ENCODE results near the gene SLC38A9. TPM values are rescaled to one million over a fixed set of nuclear protein-coding genes. Genes with fewer than 3 reads are reported as not detected.
"Not testable (repeated sequence)": the region's sequence is repeated elsewhere in the genome, so short reads cannot be mapped to it uniquely, and the experiment has no call there.

Gene SLC38A9
- total RNA-seq, 1 donor from 2014 or later: 15.0 TPM

DNA sequence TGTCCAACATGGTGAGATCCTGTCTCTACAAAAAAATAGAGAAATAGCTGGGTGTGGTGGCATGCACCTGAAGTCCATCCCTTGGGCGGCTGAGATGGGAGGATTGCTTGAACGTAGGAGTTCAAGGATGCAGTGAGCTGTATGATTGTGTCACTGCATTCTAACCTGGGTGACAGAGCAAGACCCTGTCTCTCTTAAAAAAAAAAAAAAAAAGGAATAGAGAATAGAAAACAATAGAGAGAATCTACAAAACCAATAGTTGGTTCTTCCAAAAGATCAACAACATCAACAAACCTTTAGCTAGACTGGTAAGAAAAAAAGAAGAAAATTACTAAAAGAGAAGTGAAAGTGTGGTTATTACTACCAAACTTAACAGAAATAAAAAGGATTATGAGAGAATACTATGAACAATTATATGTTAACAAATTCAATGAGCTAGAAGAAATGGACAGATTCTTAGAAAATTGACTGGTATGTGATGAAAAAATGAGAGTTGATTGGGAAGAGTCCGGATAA lies 8.1 kb upstream of the SLC38A9 start:
- DNase-seq (ENCODE audit: low read depth): no peak
- TF ChIP-seq, protein P1, sequence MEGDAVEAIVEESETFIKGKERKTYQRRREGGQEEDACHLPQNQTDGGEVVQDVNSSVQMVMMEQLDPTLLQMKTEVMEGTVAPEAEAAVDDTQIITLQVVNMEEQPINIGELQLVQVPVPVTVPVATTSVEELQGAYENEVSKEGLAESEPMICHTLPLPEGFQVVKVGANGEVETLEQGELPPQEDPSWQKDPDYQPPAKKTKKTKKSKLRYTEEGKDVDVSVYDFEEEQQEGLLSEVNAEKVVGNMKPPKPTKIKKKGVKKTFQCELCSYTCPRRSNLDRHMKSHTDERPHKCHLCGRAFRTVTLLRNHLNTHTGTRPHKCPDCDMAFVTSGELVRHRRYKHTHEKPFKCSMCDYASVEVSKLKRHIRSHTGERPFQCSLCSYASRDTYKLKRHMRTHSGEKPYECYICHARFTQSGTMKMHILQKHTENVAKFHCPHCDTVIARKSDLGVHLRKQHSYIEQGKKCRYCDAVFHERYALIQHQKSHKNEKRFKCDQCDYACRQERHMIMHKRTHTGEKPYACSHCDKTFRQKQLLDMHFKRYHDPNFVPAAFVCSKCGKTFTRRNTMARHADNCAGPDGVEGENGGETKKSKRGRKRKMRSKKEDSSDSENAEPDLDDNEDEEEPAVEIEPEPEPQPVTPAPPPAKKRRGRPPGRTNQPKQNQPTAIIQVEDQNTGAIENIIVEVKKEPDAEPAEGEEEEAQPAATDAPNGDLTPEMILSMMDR (conservative IDR thresholded peaks at IDR 0.05; ENCODE audit: low read depth, low read length): no peak
- H3K4me3 ChIP-seq (ENCODE audit: low read depth, low read length): no peak overlapping the region

- DNase-seq (ENCODE audit: low read depth); H3K4me3 ChIP-seq (ENCODE audit: low read depth, low read length): not testable (repeated sequence)
These were observed 6.9 kb upstream of the SLC38A9 start for GRCh38 chr5:55719026-55719425.

- TF ChIP-seq, protein P1 (conservative IDR thresholded peaks at IDR 0.05; ENCODE audit: low read depth, low read length): no peak
- H3K4me3 ChIP-seq (ENCODE audit: low read depth, low read length): no peak overlapping the region
- no peak for DNase-seq (ENCODE audit: low read depth)
These were observed 3.5 kb upstream of the SLC38A9 start for GRCh38 chr5:55715519-55716078.

DNA sequence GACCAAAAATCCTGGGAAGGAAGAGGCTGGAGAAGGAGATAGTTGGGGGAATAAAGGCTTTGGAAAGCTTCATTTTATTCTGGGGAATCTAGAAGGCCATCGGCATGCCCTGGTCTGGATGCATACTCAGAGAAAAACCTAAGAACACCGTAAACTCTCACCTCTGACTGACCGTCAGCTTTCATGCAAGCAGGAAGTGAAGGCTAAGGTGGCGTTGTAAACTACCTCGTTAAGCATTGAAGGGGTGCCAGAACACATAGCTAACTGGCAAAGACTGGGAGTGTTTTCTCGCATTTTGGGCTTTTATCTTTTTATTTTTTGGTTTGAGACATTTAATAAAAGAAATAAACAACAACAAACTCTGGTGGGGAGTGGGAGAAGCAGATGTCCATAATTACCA lies 2.6 kb upstream of the SLC38A9 start:
- DNase-seq (ENCODE audit: low read depth): no peak
- no peak overlapping the region for H3K4me3 ChIP-seq (ENCODE audit: low read depth, low read length)
- TF ChIP-seq, protein P1 (conservative IDR thresholded peaks at IDR 0.05; ENCODE audit: low read depth, low read length): no peak

GRCh38 chr5:55714339-55714738 lies 2.2 kb upstream of the SLC38A9 start:
- DNase-seq (ENCODE audit: low read depth): no peak
- TF ChIP-seq, protein P1 (conservative IDR thresholded peaks at IDR 0.05; ENCODE audit: low read depth, low read length): peak; percentile 38
- no peak overlapping the region for H3K4me3 ChIP-seq (ENCODE audit: low read depth, low read length)

DNA sequence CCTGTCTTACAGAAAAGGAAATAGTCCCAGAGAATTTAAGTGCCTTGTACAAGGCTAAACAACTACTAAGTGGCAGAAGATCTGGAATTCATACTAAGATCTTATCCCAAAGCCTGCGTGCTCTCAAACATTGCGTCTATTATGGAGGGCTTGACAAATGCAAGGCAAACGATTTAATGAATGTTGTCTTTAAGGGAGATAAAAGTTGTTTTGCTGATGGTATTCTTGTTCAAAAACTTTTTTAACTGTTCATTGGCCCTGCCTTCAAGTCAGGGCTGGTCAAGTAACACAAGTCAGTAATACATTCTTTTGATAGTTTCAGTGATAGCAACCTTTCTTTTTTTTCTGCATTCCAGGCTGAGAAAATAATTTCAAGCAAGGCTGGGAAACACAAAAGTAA lies 1.7 kb upstream of the SLC38A9 start:
- no peak for DNase-seq (ENCODE audit: low read depth)
- H3K4me3 ChIP-seq (ENCODE audit: low read depth, low read length): no peak overlapping the region
- TF ChIP-seq, protein P1 (conservative IDR thresholded peaks at IDR 0.05; ENCODE audit: low read depth, low read length): no peak

DNA sequence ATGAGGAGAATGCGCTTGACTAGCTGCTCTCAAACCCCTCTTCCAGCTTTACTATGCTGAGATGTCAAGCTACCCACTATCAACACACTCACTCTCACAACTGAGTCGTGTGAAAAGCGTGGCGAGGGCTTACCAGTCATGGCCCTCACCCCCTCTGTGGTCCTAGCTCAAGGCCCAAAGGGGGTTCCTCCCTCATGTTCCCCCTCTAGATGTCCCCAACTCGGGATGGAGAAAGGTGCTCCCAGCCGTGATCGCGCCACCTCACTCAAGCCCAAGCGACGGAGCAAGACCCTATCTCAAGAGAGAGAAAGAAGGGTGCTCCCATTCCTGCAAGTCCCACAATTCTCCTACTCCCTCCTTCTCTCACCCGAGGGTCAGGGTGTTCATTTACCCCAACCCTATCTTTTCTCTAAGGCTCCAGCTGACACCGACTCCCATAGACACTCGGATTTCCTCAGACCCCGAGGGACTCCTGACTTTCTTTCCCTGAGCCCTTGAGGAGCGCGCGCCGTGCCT lies 559 bp downstream of the SLC38A9 start:
- TF ChIP-seq, protein P1 (conservative IDR thresholded peaks at IDR 0.05; ENCODE audit: low read depth, low read length): no peak
- peak overlapping the region; percentile 91 for H3K4me3 ChIP-seq (ENCODE audit: low read depth, low read length)
- DNase-seq (ENCODE audit: low read depth): no peak

All from epithelial cell of proximal tubule (primary cell).